Measurements from ENCODE around the gene GPC2. TPM values are rescaled to one million over a fixed set of nuclear protein-coding genes. Genes with fewer than 3 reads are reported as not detected.

The GPC2 gene
- total RNA-seq, 1 donor from 2014 or later: 1.3 TPM

DNA sequence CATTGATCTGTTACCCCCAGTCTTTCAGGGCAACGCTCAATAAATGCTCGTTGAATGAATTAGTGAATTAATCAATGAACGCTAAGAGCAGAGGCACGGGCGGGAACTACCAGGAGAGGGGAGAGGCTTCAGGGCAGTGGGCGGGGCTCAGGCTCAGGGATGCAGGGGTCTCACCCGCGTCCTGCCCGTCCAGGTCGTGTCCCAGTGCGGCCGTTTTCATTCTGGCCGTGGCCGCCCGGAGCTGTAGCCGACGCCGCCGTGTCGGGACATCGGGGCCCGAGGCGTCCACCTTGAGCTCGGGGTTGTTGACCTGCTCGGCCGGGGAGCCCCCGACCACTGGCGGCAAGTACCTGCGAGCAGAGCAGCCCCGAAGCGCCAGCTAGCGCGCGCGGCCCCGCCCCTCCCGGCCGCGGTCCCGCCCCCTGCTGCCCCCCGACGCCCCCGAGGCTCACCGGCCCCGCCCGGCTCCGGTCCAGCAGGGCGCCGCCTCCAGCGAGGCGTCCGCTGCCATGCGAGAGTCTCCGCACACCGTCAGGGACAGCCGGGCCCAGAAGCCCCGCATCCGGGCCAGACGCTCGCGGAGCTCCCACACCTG, 6.0 kb downstream of the GPC2 start:
- Histone ChIP-seq H3K36me3 (ENCODE audit: control insufficient read depth, insufficient read depth, low read length) (no peaks in the 10 kb centered on the region), H3K4me3 (ENCODE audit: low read depth, low read length) (peak overlapping the region; percentile 24), H3K27me3 (ENCODE audit: control insufficient read depth, insufficient read depth, low read length) (peaks cover 6% of the 10 kb centered on the region)
- DNase-seq (ENCODE audit: low read depth) (no peak), FAIRE-seq (no peak)
- TF ChIP-seq, protein P1, sequence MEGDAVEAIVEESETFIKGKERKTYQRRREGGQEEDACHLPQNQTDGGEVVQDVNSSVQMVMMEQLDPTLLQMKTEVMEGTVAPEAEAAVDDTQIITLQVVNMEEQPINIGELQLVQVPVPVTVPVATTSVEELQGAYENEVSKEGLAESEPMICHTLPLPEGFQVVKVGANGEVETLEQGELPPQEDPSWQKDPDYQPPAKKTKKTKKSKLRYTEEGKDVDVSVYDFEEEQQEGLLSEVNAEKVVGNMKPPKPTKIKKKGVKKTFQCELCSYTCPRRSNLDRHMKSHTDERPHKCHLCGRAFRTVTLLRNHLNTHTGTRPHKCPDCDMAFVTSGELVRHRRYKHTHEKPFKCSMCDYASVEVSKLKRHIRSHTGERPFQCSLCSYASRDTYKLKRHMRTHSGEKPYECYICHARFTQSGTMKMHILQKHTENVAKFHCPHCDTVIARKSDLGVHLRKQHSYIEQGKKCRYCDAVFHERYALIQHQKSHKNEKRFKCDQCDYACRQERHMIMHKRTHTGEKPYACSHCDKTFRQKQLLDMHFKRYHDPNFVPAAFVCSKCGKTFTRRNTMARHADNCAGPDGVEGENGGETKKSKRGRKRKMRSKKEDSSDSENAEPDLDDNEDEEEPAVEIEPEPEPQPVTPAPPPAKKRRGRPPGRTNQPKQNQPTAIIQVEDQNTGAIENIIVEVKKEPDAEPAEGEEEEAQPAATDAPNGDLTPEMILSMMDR (IDR thresholded peaks at IDR 0.05; ENCODE audit: insufficient read depth, low read length, severe bottlenecking): no peak

- DNase-seq (ENCODE audit: low read depth) (no peak), FAIRE-seq (no peak)
- H3K36me3 ChIP-seq (ENCODE audit: control insufficient read depth, insufficient read depth, low read length): no peaks in the 10 kb centered on the region
- H3K4me3 ChIP-seq (ENCODE audit: low read depth, low read length): no peak overlapping the region
- peaks cover 6% of the 10 kb centered on the region for H3K27me3 ChIP-seq (ENCODE audit: control insufficient read depth, insufficient read depth, low read length)
- TF ChIP-seq, protein P1 (IDR thresholded peaks at IDR 0.05; ENCODE audit: insufficient read depth, low read length, severe bottlenecking): no peak
These were observed 6.9 kb downstream of the GPC2 start for GRCh38 chr7:100170101-100170897.

GRCh38 chr7:100169147-100169850, 7.9 kb downstream of the GPC2 start:
- Histone ChIP-seq H3K27me3 (ENCODE audit: control insufficient read depth, insufficient read depth, low read length) (peaks cover 6% of the 10 kb centered on the region), H3K4me3 (ENCODE audit: low read depth, low read length) (no peak overlapping the region), H3K36me3 (ENCODE audit: control insufficient read depth, insufficient read depth, low read length) (no peaks in the 10 kb centered on the region)
- DNase-seq (ENCODE audit: low read depth) (no peak), FAIRE-seq (no peak)
- TF ChIP-seq, protein P1 (IDR thresholded peaks at IDR 0.05; ENCODE audit: insufficient read depth, low read length, severe bottlenecking): no peak

GRCh38 chr7:100167912-100168323, 9.3 kb downstream of the GPC2 start:
- Histone ChIP-seq H3K36me3 (ENCODE audit: control insufficient read depth, insufficient read depth, low read length) (no peaks in the 10 kb centered on the region), H3K27me3 (ENCODE audit: control insufficient read depth, insufficient read depth, low read length) (peaks cover 6% of the 10 kb centered on the region), H3K4me3 (ENCODE audit: low read depth, low read length) (peak overlapping the region; percentile 29)
- TF ChIP-seq, protein P1 (IDR thresholded peaks at IDR 0.05; ENCODE audit: insufficient read depth, low read length, severe bottlenecking): no peak
- no peak for DNase-seq (ENCODE audit: low read depth)
- no peak for FAIRE-seq

GRCh38 chr7:100166970-100167911, 9.9 kb downstream of the GPC2 start:
- H3K36me3 ChIP-seq (ENCODE audit: control insufficient read depth, insufficient read depth, low read length): no peaks in the 10 kb centered on the region
- FAIRE-seq (no peak), DNase-seq (ENCODE audit: low read depth) (no peak)
- no peak overlapping the region for H3K4me3 ChIP-seq (ENCODE audit: low read depth, low read length)
- peaks cover 6% of the 10 kb centered on the region for H3K27me3 ChIP-seq (ENCODE audit: control insufficient read depth, insufficient read depth, low read length)
- TF ChIP-seq, protein P1 (IDR thresholded peaks at IDR 0.05; ENCODE audit: insufficient read depth, low read length, severe bottlenecking): no peak

All from bronchial epithelial cell (primary cell).